ENCODE results near the gene GDAP2. TPM values are rescaled to one million over a fixed set of nuclear protein-coding genes. Genes with fewer than 3 reads are reported as not detected.

Gene GDAP2
- total RNA-seq, 2 donors from 2014 or later = 14.4 to 26.6 TPM

DNA sequence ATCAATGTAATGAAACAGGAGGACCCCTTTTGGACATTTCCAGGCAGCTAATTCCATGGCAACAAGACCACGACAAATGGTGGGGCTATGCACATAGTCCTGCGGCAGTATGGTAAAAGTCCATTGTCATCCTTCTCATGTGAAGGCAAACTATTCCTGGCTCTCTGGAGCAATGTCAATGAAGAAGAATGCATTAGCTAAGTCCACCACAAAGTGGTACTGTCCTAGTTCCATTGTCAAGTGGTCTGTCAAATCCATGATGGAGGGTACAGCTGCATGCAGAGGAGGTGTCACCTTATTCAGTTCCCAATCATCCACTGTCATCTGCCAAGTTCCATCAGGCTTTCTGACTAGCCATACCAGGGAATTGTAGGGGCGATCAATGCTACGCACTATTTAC is 110.1 kb downstream of the GDAP2 start:
- peaks cover 3% of the 10 kb centered on the region for H3K4me1 ChIP-seq (replicated peaks)
- DNase-seq (ENCODE audit: low spot score) = no peak
- intact Hi-C loops (cut with DNase I) = no loop called here
- WGBS = 99% methylated on average over 4 of the region's 4 CpGs
- H3K36me3 ChIP-seq = no peaks in the 10 kb centered on the region
- H3K4me3 ChIP-seq = no peak overlapping the region
- no peaks in the 10 kb centered on the region for H3K9me3 ChIP-seq
- no peak for TF ChIP-seq CTCF (IDR thresholded peaks at IDR 0.05)
- H3K27ac ChIP-seq = no peak overlapping the region
- no peaks in the 10 kb centered on the region for H3K27me3 ChIP-seq (replicated peaks; ENCODE audit: insufficient read depth)

GRCh38 chr1:117818456-117818855 is 111.0 kb downstream of the GDAP2 start:
- TF ChIP-seq POLR2AphosphoS5 (IDR thresholded peaks at IDR 0.05) (no peak), POLR2A (IDR thresholded peaks at IDR 0.05) (no peak), CTCF (IDR thresholded peaks at IDR 0.05) (no peak)
- no peaks in the 10 kb centered on the region for H3K36me3 ChIP-seq
- no peaks in the 10 kb centered on the region for H3K9me3 ChIP-seq
- no peak overlapping the region for H3K27ac ChIP-seq
- no peaks in the 10 kb centered on the region for H3K27me3 ChIP-seq (replicated peaks; ENCODE audit: insufficient read depth)
- 98% methylated on average over 8 of the region's 8 CpGs for WGBS
- no peak for DNase-seq (ENCODE audit: low spot score)
- H3K4me1 ChIP-seq (replicated peaks) = peaks cover 3% of the 10 kb centered on the region
- intact Hi-C loops (cut with DNase I) = no loop called here
- no peak overlapping the region for H3K4me3 ChIP-seq

DNA sequence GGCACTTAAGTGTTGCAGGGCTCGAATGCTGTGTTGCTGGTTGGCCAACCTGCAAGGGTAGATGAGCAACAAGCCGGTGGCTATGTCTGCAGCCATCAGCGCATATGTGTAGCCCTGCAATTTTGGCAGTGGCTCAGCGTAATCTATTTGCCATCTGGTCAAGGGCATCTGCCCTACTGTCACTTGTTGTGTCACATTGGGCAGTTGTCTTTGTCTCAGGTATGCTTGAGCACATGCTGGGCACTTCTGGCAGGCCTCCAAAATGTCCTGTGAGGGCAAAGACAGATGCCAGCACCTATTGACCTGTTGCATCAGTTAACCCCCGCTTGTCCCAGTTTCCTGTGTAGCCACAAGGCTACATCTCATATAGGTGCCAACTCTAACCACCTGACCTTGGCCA is 111.8 kb downstream of the GDAP2 start:
- Histone ChIP-seq H3K36me3 (no peaks in the 10 kb centered on the region), H3K27me3 (replicated peaks; ENCODE audit: insufficient read depth) (no peaks in the 10 kb centered on the region), H3K27ac (no peak overlapping the region), H3K9me3 (no peaks in the 10 kb centered on the region), H3K4me1 (replicated peaks) (peaks cover 3% of the 10 kb centered on the region), H3K4me3 (no peak overlapping the region)
- intact Hi-C loops (cut with DNase I) = no loop called here
- TF ChIP-seq POLR2AphosphoS5 (IDR thresholded peaks at IDR 0.05) (no peak), CTCF (IDR thresholded peaks at IDR 0.05) (no peak), POLR2A (IDR thresholded peaks at IDR 0.05) (no peak)
- DNase-seq (ENCODE audit: low spot score) = no peak
- WGBS = 97% methylated on average over 5 of the region's 5 CpGs

DNA sequence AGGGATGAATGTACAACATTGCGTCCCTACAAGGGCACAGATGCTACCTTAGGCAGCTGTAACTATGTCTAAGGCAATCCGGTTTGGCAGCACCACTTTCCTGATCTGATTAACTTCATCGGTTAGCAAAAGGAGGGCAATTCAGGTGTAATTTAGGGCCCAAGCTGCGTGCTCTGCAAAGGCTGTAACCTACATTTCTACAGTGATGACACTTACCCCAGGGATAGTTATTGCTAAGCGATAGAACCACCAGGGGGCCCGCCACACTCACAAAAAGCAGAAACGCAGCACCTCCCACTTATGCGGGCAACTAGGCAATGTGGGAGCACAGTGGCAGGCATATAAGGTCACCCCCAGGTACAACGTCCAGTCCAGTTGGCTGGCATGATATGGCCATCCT is 113.5 kb downstream of the GDAP2 start:
- Histone ChIP-seq H3K36me3 (no peaks in the 10 kb centered on the region), H3K27ac (no peak overlapping the region), H3K9me3 (no peaks in the 10 kb centered on the region), H3K4me3 (no peak overlapping the region), H3K4me1 (replicated peaks) (no peaks in the 10 kb centered on the region), H3K27me3 (replicated peaks; ENCODE audit: insufficient read depth) (no peaks in the 10 kb centered on the region)
- no peak for TF ChIP-seq POLR2AphosphoS5 (IDR thresholded peaks at IDR 0.05)
- TF ChIP-seq CTCF (IDR thresholded peaks at IDR 0.05) = no peak
- no peak for TF ChIP-seq POLR2A (IDR thresholded peaks at IDR 0.05)
- no peak for DNase-seq (ENCODE audit: low spot score)
- intact Hi-C loops (cut with DNase I) = no loop called here
- 82% methylated on average over 9 of the region's 9 CpGs for WGBS

DNA sequence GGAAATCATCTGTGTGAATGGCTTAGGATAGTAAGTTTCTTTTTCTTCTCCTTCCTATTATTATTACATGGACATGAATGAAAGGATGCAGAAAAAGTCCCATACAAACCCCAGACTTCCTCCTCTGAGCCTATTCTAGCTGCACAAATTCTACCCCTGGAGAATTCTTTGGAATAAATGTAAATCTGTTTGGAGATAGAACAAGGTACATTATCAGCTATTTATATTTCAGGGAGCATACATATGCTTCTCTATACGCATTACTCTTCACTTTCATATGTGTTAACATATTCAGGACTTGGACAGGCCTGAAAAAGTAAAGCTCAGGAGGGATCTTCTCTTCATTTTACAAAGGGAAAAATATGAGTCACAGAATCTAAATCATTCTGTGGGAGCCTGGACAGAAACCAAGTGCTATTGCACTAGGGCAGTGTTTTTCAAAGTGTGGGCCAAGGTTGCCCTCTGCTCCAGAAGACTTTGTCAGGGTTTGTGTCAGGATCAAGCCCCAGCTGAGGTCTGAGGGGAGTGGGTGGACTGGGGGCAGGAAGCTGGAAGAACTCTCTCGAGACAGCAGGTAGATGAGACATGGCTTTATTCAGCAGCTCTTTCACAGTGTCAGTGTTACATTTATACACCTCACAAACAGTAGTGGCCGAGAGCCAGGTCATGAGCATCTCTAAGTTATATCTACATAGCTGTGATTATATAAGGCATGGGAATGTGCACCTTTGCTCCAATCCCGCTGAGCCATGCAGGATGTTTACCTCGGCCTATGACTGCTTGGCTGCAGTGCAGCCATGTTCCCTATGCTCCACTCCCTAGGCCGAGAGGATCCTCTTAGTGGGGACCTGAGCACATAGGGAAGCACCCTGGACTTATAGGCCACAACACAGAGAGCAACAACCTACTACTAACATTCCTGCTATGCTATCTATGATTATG is 114.3 kb downstream of the GDAP2 start:
- intact Hi-C loops (cut with DNase I) = loop anchor here (5.0 kb wide), 1 partner anchor 82 kb away; no protein-coding TSS in a partner anchor
- H3K4me3 ChIP-seq = no peak overlapping the region
- no peaks in the 10 kb centered on the region for H3K9me3 ChIP-seq
- DNase-seq (ENCODE audit: low spot score) = no peak
- 63% methylated on average over 6 of the region's 6 CpGs for WGBS
- no peaks in the 10 kb centered on the region for H3K4me1 ChIP-seq (replicated peaks)
- no peak overlapping the region for H3K27ac ChIP-seq
- no peaks in the 10 kb centered on the region for H3K27me3 ChIP-seq (replicated peaks; ENCODE audit: insufficient read depth)
- no peaks in the 10 kb centered on the region for H3K36me3 ChIP-seq
- no peak for TF ChIP-seq POLR2A (IDR thresholded peaks at IDR 0.05)
- no peak for TF ChIP-seq CTCF (IDR thresholded peaks at IDR 0.05)
- TF ChIP-seq POLR2AphosphoS5 (IDR thresholded peaks at IDR 0.05) = no peak
